ENCODE results near the gene EML2.
"Not testable (repeated sequence)": the region's sequence is repeated elsewhere in the genome, so short reads cannot be mapped to it uniquely, and the experiment has no call there.

Gene EML2, protein sequence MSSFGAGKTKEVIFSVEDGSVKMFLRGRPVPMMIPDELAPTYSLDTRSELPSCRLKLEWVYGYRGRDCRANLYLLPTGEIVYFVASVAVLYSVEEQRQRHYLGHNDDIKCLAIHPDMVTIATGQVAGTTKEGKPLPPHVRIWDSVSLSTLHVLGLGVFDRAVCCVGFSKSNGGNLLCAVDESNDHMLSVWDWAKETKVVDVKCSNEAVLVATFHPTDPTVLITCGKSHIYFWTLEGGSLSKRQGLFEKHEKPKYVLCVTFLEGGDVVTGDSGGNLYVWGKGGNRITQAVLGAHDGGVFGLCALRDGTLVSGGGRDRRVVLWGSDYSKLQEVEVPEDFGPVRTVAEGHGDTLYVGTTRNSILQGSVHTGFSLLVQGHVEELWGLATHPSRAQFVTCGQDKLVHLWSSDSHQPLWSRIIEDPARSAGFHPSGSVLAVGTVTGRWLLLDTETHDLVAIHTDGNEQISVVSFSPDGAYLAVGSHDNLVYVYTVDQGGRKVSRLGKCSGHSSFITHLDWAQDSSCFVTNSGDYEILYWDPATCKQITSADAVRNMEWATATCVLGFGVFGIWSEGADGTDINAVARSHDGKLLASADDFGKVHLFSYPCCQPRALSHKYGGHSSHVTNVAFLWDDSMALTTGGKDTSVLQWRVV

DNA sequence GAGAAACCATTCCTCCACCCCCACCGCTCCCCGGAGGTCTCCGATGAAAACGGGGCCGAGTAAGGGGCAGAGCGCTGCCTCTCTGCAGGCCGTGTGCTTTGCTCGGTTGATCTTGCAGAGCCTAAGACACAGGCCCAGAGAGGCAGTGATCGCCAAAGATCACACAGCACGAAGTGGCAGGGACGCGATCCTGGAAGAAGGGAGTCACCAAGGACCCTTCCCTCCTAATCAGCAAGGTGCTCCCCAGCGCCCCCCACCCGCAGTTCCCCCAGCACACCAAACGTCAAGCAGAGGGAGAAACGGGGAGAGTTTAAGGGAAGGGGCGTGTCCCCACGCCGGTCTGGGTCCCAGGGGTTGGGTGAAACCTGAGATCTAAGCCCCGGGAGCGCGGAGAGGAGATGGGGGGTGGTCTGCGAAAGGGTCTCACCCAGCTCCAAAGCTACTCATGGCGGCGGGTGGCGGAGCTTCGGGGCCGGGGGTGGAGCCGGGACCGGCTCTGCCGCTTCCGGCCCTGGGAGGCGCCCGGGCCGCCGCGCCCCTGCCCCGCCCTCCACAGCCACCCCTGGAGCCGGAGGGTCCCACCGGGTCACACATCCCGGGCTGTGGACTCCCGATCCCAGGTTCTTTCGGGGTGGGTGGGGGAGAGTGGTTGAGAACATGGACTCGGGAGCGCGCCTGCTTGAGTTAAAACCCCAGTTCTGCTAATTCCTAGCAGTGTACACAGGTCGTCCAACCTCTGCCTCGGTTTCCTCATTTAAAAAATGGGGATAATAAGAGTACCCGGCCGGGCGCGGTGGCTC lies at the start of gene EML2:
EML2 (minus strand) TSS at position 468 of the 800 bp plus-strand sequence; CDS start at position 447, 21 bp downstream.
- DNase-seq = peak; percentile 64

DNA sequence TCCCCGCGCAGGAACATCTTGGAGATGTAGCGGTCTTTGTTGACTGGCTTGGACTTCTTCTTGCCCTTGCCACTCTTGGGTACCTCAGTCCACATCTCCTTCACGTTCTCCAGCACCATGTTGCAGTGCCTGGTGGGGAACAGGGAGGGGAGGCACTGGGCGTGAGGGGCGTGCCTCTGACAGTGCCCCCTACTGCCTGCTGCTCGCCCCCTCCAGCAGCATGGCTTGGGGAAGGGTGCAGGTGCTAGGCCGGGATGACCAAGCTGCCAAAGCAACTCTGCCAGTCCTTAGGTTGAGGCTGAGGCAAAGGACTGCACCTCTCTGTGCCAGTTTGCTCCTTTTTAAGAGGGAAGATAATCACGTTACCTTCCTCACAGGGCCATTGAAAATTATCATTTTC lies 48.4 kb upstream of the EML2 start:
- DNase-seq = no peak

DNA sequence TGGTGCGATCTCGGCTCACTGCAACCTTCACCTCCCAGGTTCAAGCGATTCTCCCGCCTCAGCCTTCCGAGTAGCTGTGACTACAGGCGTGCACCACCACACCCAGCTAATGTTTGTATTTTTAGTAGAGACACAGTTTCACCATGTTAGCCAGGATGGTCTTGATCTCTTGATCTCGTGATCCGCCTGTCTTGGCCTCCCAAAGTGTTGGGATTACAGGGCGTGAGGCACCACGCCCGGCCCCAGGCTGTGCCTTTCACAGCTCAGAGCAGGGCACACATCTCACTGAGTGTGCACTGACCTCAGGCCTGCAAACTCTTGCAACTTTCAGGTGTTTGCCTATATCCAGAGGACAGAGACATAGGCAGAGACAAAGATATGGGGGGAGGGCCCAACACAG lies 45.8 kb upstream of the EML2 start:
- DNase-seq = not testable (repeated sequence)

DNA sequence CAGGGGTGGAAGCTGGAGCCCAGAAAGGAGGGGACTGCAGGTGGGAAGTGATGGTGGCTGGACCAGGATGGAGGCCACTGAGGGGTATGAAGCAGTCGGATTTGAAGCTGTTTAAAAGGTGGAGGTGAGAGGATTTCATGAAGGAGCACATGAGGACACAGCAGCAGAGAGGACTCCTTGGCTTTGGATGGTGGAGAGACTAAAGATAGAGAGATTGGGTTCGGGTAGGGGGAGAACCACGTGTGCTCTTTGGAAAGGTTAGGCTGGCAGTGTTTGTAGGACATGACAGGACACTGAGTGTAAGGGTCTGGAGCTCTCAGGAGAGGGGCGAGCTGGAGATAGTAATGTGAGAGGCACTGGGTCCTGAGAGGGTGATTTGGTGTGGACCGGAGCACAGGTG lies 43.7 kb upstream of the EML2 start:
- DNase-seq = no peak

DNA sequence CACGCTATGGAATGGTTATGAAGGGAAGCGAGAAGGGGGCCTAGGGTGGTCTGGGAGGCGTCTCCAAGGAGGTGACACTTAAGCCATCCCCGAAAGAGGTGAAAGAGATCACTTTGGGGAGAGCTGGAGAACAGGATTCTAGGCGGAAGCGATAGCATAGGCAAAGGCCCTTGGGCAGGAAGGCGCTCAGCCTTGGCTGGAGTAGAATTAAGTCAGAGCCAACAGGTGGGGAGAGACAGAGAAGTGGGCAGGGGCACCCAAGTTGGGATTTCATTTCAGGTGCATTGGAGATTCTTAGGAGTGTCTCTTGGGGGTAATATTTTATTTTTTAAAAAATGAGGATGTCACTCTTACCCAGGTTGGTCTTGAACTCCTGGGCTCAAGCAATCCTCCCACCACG lies 42.9 kb upstream of the EML2 start:
- no peak for DNase-seq

DNA sequence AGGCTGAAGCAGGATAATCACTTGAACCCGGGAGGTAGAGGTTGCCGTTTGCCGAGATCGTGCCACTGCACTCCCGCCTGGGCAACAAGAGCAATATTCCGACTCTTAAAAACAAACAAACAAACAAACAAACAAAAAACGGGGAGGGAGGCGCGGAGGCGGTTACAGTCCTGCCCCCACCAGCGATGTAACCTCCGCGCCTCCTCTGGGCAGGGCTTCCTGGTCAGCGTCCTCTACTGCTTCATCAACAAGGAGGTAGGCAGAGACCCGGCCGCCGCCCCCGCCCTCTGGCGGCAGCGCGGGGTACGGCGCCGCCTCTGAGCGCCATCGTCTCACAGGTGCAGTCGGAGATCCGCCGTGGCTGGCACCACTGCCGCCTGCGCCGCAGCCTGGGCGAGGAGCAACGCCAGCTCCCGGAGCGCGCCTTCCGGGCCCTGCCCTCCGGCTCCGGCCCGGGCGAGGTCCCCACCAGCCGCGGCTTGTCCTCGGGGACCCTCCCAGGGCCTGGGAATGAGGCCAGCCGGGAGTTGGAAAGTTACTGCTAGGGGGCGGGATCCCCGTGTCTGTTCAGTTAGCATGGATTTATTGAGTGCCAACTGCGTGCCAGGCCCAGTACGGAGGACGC lies 42.3 kb upstream of the EML2 start:
- DNase-seq = peak; percentile 83

DNA sequence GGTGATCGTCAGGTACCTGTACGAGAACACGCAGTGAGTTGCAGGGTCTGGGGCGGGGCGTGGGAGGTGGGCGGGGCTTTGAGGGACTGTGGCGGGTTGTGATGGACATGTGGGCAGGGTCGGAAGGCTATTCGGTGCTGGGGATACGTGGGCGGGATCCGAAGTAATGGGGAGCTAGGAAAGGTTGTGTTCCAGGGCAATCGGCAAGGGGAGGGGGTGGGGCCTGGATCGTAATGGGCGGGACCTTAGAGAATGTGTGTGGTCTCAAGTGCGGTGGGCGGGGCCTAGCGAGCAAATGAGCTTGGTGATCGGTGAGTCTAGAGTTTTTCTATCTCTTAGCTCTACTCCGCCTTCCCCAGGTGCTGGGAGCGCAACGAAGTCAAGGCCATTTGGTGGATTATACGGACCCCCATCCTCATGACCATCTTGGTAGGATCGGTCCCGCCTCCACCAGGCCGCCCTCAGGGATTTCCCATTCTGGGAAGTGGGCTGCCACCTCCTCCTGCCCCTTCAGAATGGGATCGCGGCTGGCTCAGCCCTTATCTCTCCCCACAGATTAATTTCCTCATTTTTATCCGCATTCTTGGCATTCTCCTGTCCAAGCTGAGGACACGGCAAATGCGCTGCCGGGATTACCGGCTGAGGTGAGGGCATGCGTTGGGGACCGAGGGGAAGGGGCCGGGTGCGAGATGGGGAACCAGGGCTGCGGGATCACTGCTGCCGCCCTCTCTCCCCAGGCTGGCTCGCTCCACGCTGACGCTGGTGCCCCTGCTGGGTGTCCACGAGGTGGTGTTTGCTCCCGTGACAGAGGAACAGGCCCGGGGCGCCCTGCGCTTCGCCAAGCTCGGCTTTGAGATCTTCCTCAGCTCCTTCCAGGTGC lies 38.4 kb upstream of the EML2 start:
- DNase-seq = peak; percentile 89

DNA sequence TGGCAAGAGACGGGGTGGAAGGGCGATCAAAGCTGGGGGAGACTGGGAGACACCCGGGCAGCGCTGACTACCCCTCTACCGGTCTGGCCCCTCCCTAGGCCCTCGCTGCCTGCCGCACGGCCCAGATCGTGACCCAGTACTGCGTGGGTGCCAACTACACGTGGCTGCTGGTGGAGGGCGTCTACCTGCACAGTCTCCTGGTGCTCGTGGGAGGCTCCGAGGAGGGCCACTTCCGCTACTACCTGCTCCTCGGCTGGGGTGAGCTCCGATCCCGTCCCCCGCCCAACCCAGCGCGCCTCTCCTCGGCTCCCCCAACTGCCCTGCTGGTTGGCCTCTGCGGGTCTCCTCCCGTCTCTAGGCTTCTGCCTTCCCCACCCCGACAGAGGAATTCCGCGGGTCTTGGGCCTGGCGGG lies 37.7 kb upstream of the EML2 start:
- DNase-seq = peak; percentile 64

DNA sequence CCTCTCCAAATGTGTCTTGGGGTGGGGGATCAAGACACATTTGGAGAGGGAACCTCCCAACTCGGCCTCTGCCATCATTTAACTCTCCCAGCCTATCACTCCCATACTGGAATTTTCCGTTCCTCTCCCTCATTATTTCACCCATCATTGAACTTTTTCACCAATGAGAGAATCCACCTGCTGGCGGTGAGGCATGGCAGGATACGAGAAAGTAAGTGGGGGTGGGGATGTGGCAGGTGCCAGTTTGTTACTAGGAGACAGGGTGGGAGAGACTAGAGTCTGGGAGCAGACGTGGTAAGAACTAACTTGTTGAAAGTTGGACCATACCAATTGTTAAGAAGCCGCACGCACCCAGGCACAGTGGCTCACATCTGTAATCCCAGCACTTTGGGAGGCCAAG lies 35.7 kb upstream of the EML2 start:
- DNase-seq = no peak

DNA sequence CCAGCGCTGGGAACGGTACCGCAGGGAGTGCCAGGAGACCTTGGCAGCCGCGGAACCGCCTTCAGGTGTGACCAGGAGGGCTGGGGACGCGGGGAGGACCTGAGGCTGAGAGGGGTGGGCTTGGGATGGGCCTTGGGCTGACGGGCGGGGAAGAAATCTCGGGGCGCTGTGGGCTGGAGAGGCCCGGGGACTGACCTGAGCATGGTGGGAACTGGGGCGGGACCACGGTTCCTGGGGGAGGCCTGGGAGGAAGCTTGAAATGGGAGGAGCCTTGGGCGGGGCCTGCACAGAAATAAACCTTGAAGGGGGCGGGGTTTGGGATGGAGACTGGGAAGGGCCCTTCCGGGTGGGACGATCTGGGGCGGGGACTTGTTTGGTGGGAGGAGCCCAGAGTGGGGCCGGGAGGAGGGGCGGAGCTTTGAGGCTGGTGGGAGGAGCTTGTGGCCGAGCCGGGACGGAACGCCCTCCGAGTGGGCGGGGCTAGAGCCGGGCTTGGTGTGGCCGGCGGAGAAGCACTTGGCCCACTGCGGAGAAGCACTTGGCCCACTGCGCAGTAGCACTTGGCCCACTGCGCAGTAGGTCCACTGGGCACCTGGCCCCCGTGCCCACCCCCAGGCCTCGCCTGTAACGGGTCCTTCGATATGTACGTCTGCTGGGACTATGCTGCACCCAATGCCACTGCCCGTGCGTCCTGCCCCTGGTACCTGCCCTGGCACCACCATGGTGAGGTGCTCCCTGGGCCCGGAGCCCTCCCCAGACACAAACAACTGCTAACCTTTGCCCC lies 31.7 kb upstream of the EML2 start:
- DNase-seq = peak; percentile 58

DNA sequence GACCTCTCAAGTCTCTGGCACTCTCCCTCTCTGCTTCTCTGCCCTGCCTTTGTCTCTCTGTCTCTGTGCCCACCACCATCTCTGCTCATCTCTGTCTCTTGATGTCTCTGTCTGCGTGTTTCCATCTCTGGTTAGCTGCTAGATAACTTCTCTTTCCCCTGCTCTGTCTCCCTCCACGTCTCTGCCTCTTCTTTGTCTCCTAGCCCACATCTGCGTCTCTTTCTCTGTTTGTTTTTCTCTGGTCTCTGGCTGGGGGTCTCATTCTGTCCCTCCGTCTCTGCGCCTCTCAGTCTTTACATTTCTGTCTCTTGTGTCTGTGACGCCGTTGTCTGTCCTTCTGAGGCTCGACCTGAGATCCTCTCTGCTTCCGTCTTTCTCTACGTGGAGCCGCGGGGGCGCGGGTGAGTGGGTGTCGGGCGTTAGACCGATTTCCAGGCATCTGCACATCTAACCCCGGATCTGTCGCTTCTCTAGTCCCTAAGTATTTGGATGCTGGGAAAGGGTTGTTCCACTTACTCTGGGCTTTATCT lies 29.2 kb upstream of the EML2 start:
- peak; percentile 45 for DNase-seq

DNA sequence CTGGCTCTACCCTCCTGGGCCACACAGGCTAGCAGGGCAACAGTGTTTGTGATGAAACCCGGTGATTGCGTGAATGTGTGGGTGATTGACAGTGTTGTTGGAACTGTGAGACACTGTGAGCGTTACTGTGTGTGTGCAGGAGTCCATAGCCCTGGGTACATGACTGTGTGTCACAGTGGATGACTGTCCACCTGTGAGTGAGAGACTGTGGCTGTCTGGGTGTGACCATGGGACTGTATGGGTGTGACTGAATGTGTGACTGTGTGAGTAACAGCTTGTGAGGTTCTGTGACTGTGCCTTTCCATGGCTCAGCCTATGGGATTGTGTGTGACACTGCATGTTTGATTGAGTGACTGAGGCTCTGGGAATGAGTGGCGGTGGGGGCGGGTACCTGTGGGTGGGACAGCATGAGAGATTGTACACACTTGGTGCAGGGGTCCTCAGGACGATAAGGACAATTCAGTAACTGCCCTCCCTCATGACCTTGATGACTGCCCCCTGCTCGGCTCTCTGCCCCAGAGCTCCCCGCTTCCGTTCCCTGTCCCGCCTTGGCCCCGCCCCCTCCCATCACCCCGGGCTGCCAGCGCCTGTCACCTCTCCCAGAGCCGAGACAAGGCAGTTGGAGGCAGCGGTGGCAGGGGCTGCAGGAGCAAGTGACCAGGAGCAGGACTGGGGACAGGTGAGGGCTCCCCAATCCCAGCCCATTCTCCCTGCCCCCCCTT lies 28.6 kb upstream of the EML2 start, which contains the start of gene GIPR:
GIPR (plus strand) TSS at position 602 of the 722 bp plus-strand sequence. CDS start 1,300 bp downstream, outside the sequence.
- peak; percentile 61 for DNase-seq

DNA sequence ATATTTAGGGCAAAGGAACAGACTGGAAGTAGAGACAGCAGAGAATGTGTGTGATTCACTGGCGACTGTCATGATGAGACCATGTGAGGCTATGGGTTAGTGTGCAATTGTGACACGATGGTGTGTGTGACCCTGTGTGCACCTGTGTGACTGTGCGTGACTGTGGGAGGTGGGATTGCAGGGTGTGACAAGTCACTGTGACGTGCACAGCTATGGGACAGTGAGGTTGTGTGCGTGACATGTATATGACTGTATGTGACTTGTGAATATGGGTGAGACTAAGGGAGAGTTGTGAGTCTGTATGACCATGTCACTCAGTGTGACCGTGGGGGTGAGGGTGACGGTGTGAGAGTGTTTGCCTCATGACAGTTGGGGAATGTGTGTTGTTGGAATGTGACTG lies 25.4 kb upstream of the EML2 start:
- DNase-seq = no peak

DNA sequence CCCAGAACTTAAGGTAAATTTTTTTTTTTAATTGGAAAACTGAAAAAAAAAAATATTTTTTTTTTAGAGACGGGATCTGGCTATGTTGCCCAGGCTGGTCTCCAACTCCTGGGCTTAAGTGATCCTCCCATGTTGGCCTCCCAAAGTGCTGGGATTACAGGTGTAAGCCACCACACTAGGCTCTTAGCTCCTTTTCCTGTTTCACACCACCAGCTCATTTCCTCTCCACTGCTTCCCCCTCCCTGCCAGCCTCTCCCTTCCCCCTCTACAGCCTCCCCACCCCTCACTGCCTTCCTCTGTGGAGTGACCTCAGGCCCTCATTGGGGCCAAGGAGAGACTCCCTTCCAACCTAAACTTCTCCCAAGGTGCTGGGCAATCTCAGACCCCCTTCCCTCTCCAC lies 24.6 kb upstream of the EML2 start:
- DNase-seq = no peak

DNA sequence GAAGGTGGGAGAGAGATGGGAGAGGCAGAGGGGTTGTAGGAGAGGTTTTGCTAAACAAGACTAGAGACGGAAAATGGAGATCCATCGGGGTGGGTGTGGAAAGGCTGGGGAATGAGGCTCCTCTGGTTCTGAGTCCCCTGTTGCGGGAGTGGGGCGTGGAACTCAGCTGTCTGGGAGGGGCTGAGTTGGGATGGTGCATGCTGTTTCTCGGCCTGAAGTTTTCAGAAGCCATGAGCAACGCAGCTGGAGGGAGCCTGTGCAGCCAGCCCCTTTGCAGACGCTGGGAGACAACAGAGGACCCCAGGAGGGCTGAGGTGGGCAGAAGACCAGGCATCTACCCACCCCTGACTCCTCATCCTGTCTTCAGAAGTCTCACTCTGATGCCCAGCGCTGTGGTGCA lies 21.4 kb upstream of the EML2 start:
- DNase-seq = no peak

DNA sequence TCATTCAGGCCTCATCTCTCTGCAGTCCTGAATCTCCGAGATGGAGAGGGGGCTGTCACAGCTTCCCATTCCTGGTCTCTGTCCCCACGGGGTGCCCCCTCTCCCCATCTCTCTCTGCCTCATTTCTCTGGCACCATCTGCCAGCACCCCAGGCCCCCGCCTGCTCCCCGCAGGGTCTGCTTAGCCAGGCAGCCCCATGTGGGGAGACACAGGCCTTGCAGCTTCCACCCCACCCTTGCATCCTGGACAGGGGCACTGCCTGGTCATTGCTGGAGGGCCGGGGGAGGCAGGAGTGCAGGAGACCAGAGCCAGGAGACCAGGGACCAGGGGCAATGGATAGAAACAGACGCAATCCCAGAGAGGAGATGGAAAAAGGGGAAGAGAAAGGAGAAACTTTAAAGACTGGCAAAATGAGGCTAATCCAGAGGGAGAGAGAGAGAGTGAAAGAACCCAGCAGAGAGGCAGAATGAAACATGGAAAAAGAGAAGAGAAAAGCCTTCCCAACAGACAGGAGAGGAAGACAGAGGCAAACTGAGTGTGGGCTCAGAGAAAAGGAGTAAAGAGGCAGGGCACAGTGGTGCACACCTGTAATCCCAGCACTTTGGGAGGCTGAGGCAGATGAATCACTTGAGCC lies 20.0 kb upstream of the EML2 start:
- DNase-seq = no peak

DNA sequence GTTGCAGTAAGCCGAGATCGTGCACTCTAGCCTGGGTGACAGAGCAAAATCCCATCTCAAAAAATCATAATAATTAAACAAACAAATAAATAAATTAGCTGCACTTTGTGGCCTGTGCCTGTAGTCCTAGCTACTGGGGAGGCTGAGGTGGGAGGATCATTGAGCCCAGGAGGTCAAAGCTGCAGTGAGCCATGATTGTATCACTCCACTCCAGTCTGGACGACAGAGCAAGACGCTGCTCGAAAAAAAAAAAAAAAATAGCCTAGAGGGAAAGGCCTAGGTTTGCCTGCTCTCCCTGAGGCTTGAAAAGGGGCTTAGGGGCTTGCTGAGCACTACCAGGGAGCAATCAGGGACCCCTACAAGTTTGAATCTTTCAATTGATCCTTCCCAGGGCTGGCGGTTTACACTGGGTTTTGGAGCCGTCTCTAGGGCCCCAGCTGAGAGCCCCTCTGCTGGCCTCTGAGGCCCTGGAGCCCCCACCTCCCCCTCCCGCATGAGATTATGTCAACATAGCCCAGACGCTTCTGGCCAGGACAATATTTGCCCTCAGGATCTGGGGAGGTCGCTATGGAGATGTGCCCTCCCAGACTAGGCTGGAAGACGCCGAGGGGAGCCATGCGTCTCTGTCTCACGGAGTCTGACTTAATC lies 18.4 kb upstream of the EML2 start:
- no peak for DNase-seq

DNA sequence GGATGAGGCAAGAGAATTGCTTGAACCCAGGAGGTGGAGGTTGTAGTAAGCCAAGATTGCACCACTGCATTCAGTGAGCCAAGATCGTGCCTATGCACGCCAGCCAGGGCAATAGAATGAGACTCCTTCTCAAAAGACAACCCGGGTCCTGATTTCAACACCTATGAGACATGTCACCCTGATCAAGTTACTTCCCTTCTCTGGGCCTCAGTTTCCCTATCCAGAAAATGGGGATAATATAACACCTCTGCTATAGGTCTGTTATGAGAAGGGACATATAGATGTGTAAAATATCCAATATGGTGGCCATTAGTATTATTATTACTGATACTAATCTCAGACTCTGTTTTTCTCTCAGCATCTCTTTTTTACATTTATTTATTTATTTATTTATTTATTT lies 15.9 kb upstream of the EML2 start:
- no peak for DNase-seq

DNA sequence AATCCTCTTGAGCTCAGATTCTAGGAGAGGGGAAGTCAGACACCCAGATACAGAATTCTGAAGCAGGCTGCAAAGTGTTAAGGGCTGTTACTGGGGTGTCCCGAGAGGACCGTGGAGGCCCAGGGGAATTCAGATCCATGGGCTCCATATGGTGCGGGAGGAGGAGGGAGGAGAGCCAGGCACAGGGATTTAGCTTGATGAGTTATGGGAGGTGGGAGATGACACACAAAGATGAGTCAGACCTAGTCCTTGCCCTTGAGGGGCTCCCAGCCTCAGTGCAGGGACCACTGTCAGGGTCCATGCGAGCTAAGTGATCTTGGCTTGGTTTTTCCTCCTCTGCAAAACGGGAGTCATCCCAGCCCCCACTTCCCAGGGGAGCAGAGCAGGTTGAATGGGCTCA lies 14.4 kb upstream of the EML2 start:
- DNase-seq = no peak

Measured in activated naive CD4-positive, alpha-beta T cell treated with anti-CD3 and anti-CD28 coated beads, Interleukin-2, amount 50 U/mL, for 16 hours (primary cell).